Inflammatory macrophage treated with lipopolysaccharide for 4 hours (primary cell): Measurements from ENCODE around the gene HACD1.
"Not testable (repeated sequence)": the region's sequence is repeated elsewhere in the genome, so short reads cannot be mapped to it uniquely, and the experiment has no call there.

Experiments used
- DNase-seq: peaks from one replicate; pipeline ENCODE4 v3.0.0-alpha.2; 2020

HACD1 gene

GRCh38 chr10:17643339-17643754, 26.2 kb upstream of the HACD1 start:
- DNase-seq: no peak

GRCh38 chr10:17640331-17640816, 23.2 kb upstream of the HACD1 start:
- no peak for DNase-seq

- no peak for DNase-seq
These were observed 20.7 kb upstream of the HACD1 start for GRCh38 chr10:17637869-17638268.

- DNase-seq: no peak
These were observed 16.2 kb upstream of the HACD1 start for GRCh38 chr10:17633353-17633752.

DNA sequence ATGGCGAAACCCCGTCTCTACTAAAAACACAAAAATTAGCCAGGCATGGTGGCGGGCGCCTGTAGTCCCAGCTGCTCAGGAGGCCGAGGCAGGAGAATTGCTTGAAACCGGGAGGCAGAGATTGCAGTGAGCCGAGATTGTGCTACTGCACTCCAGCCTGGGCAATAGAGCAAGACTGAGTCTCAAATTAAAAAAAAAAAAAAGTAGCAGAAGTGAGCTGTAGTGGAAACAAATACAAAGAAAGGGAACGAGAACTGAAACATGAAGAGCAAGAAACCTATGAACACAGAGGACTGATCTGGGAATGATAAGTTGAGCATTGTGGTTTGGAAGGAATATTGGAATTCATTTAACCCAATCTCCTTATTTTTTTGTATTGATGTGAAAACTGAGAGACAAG, 15.4 kb upstream of the HACD1 start:
- DNase-seq: not testable (repeated sequence)

- peak; percentile 63 for DNase-seq
These were observed 9.5 kb upstream of the HACD1 start for GRCh38 chr10:17626656-17627055.

GRCh38 chr10:17624996-17625395, 7.8 kb upstream of the HACD1 start:
- no peak for DNase-seq

GRCh38 chr10:17622061-17622460, 4.9 kb upstream of the HACD1 start:
- no peak for DNase-seq

- DNase-seq: peak; percentile 35
These were observed 657 bp downstream of the HACD1 start for GRCh38 chr10:17616403-17617030.

GRCh38 chr10:17609523-17610079, 7.6 kb downstream of the HACD1 start:
- no peak for DNase-seq

GRCh38 chr10:17607603-17608332, 9.4 kb downstream of the HACD1 start:
- DNase-seq: peak; percentile 61

- DNase-seq: no peak
These were observed 10.1 kb downstream of the HACD1 start for GRCh38 chr10:17607060-17607459.

DNA sequence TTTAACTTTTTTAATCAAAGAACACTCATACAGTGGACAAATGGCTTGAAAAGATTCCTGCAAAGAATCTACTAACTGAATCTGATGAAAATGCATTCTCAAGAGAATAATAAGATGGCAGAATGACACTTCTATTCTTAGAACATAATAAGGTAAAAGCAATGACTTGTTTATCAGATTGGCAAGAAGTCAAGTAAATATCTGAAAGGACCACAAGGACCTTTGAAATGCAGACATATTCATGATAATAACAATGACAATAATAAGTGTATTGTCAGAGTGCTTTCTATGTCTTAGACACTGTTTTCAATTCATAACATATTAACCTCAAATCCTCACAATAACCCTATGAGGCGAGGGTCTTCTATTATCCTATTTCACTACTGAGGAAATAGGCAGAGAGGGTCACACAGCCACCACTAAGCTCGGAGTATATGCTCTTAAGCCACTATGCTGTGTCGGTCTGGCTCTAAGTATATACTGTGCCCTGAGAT, 10.6 kb downstream of the HACD1 start:
- no peak for DNase-seq

- DNase-seq: no peak
These were observed 11.2 kb downstream of the HACD1 start for GRCh38 chr10:17605936-17606335.

DNA sequence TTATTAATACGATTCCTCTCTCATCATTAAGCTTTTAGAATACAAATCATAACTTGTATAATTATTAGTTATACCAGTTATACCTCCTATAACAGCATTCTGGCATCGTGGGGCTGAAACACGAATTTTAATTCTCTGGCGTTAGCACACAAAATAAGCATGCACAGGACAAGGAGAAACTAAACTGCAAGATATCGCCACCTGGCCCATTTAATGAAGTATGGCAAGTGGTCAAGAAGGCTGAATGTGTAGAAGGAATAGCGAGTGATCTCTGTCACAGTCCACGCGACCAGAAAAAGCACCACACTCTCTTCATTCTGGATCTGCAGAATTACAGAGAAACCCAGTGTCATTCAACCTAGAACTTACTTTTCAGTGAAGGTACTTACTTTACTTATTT, 18.1 kb downstream of the HACD1 start:
- peak; percentile 11 for DNase-seq

- DNase-seq: no peak
These were observed 19.8 kb downstream of the HACD1 start for GRCh38 chr10:17597386-17597785.

- DNase-seq: no peak
These were observed 26.1 kb downstream of the HACD1 start for GRCh38 chr10:17590969-17591645.

- DNase-seq: not testable (repeated sequence)
These were observed 27.9 kb downstream of the HACD1 start for GRCh38 chr10:17589316-17589715.

DNA sequence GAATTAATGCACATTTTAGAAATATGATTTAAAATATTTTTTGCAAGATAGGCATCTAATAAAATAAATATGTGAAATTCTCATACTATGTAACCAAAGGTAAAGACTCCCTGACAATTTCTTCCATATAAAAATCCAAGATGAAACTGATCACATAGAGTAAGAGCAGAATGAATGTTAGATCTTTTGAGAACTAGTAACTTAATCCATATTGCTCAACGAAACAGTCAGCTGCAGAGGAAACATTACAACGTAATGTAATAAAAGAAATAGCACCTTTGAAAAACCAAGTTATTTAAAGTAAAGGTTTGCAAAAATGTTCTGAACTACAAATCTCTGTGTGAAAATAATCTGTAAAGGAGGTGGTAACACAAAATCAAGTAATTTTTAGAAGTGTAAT, 28.8 kb downstream of the HACD1 start:
- DNase-seq: no peak

- not testable (repeated sequence) for DNase-seq
These were observed 29.9 kb downstream of the HACD1 start for GRCh38 chr10:17587321-17587720.

GRCh38 chr10:17586821-17587234, 30.3 kb downstream of the HACD1 start:
- no peak for DNase-seq

GRCh38 chr10:17585016-17585415, 32.2 kb downstream of the HACD1 start:
- peak; percentile 8 for DNase-seq

DNA sequence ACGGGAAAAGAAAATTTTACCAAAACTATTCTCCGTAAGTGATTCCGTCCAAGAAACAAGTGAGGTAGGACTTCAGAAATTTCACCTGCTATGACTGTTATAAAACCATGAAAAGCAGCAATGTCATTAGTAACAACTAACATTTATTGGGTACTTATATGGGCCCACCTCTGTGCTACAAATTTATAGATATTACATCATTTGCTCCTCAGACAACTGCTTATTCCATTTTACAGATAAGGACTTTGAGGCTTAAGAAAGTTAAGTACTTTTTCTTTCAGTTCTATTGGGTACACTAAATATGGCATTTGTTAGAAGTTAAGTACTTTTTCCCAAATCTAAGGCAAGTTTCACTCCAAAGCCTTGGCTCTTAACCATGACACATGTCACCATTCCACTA, 36.3 kb downstream of the HACD1 start:
- DNase-seq: no peak
